ENCODE measurements around the gene PADI1. TPM values are rescaled to one million over a fixed set of nuclear protein-coding genes. Genes with fewer than 3 reads are reported as not detected.

PADI1 gene
- polyA plus RNA-seq, 2 of the 4 experiments (the other 2 are of a cell fraction), result 1.4 to 2.0 TPM

- TF ChIP-seq REST (IDR thresholded peaks at IDR 0.05), result no peak
- no peak for TF ChIP-seq HES2 (IDR thresholded peaks at IDR 0.05)
- no peak for TF ChIP-seq ATOH8 (CRISPR knock-in tag; IDR thresholded peaks at IDR 0.05; ENCODE audit: low read depth)
- no peak for TF ChIP-seq TFCP2L1 (CRISPR knock-in tag; IDR thresholded peaks at IDR 0.05)
- TF ChIP-seq HOXB13 (CRISPR knock-in tag; IDR thresholded peaks at IDR 0.05; ENCODE audit: low read depth), result no peak
Measured at GRCh38 chr1:17259233-17259873, 54.4 kb downstream of the PADI1 start (continued).

GRCh38 chr1:17260264-17260663 lies 55.3 kb downstream of the PADI1 start:
- POLR2A ChIA-PET, result no interaction called here
- no peak for ATAC-seq

GRCh38 chr1:17260738-17261137 lies 55.8 kb downstream of the PADI1 start:
- ChIA-PET CTCF (interaction anchor here (0.6 to 5.0 kb wide), 6 partner anchors 13 to 203 kb away, joined by 3 to 29 read pairs (median 4); no protein-coding TSS in a partner anchor), POLR2A (no interaction called here)
- WGBS (ENCODE audit: missing lambda C conversion rate), result 94% methylated on average over 5 of the region's 5 CpGs

More at GRCh38 chr1:17260264-17260663, 55.3 kb downstream of the PADI1 start:
- DNase-seq (ENCODE audit: low read depth in 1 of 2, low spot score in 1 of 2) (no peak), FAIRE-seq (no peak)
- WGBS (ENCODE audit: missing lambda C conversion rate), result 90% methylated on average over 4 of the region's 7 CpGs
- Histone ChIP-seq H3K9me3 (no peaks in the 10 kb centered on the region), H3K4me3 (no peak overlapping the region), H3K4me2 (no peak overlapping the region), H3K27ac (peak overlapping the region; percentile 49 to 84; a peak in 4 of 6 replicates), H3K4me1 (peaks cover 25% of the 10 kb centered on the region)
- CTCF ChIA-PET, result interaction anchor here (0.6 to 3.3 kb wide), 5 partner anchors 10 to 203 kb away, joined by 3 to 12 read pairs (median 4); no protein-coding TSS in a partner anchor
- TF ChIP-seq SREBF2 (IDR thresholded peaks at IDR 0.05) (no peak), BHLHE40 (IDR thresholded peaks at IDR 0.05; ENCODE audit: low read depth, low read length) (no peak), KDM5A (IDR thresholded peaks at IDR 0.05) (no peak), RNF2 (IDR thresholded peaks at IDR 0.05; ENCODE audit: borderline replicate concordance, low read depth) (no peak), POLR2AphosphoS2 (conservative IDR thresholded peaks at IDR 0.05; ENCODE audit: low read length) (no peak), NR3C1 (IDR thresholded peaks at IDR 0.05) (no peak), BCL3 (IDR thresholded peaks at IDR 0.05) (no peak), PBX3 (IDR thresholded peaks at IDR 0.05) (no peak), RFX5 (IDR thresholded peaks at IDR 0.05) (no peak)

More at GRCh38 chr1:17260738-17261137, 55.8 kb downstream of the PADI1 start:
- H3K4me1 ChIP-seq, result peaks cover 25% of the 10 kb centered on the region
- H3K4me3 ChIP-seq, result no peak overlapping the region
- TF ChIP-seq HES2 (IDR thresholded peaks at IDR 0.05), result no peak
- TF ChIP-seq SMC3 (IDR thresholded peaks at IDR 0.05), result no peak
- TF ChIP-seq BHLHE40 (IDR thresholded peaks at IDR 0.05; ENCODE audit: low read depth, low read length), result no peak
- no peak for TF ChIP-seq RNF2 (IDR thresholded peaks at IDR 0.05; ENCODE audit: borderline replicate concordance, low read depth)
- no peak for TF ChIP-seq E2F6 (IDR thresholded peaks at IDR 0.05; ENCODE audit: borderline replicate concordance, low read depth)
- no peak for TF ChIP-seq MYC (IDR thresholded peaks at IDR 0.05; ENCODE audit: borderline replicate concordance, low read length)
- TF ChIP-seq KDM5A (IDR thresholded peaks at IDR 0.05), result no peak
- no peak for ATAC-seq
- no peak for FAIRE-seq
- no peaks in the 10 kb centered on the region for H3K9me3 ChIP-seq
- no peak for DNase-seq (ENCODE audit: low read depth in 1 of 2, low spot score in 1 of 2)
- peak overlapping the region in 1 of 2 experiments; percentile 84; a peak in 3 of 6 replicates for H3K27ac ChIP-seq
- no peak overlapping the region for H3K4me2 ChIP-seq
